ENCODE results near the gene AKR1C2.
"Not testable (repeated sequence)": the region's sequence is repeated elsewhere in the genome, so short reads cannot be mapped to it uniquely, and the experiment has no call there.

Gene AKR1C2

GRCh38 chr10:4941540-4942330 is 61.9 kb downstream of the AKR1C2 start:
- no peak for DNase-seq (ENCODE audit: low read depth, low spot score)

DNA sequence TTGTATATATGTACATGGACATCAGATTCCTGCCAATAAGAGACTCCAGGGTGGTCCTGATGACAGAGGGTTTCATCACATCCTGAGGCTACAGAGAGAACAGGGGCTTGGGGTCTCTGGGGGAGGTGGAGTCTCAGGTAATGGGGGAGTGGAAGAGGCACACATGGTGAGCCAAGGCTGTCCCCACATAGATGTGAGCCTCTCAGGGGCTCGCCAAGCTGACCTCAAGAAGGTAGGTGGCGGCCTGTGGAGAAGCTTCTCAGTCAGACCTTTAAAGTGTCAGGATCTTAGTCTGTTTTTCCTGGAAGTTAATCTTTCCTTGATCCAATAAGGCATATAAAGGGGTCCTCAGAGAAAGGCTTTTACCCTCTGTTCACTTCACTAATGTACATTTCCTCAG is 62.7 kb downstream of the AKR1C2 start:
- not testable (repeated sequence) for DNase-seq (ENCODE audit: low read depth, low spot score); H3K4me3 ChIP-seq (ENCODE audit: low read length)

More at GRCh38 chr10:4941540-4942330, 61.9 kb downstream of the AKR1C2 start:
- no peak overlapping the region for H3K4me3 ChIP-seq (ENCODE audit: low read length)

DNA sequence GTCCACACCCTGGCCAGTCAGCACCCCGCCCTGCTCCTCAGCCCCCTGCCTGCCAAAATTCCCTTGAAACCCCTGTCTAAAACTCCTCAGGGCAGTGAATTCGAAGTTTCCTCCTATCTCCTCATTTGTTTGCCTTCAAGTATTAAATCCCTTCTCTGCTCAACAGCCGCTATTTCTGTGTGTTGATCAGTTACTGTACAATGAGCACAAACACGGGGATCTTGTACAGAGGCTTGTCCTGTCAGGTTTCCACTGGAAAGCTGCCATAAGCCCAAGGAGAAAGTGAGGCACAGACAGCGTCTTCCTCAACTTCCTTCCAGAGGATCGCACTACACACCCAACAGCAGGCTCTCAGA is 63.6 kb downstream of the AKR1C2 start:
- not testable (repeated sequence) for H3K4me3 ChIP-seq (ENCODE audit: low read length); DNase-seq (ENCODE audit: low read depth, low spot score)

DNA sequence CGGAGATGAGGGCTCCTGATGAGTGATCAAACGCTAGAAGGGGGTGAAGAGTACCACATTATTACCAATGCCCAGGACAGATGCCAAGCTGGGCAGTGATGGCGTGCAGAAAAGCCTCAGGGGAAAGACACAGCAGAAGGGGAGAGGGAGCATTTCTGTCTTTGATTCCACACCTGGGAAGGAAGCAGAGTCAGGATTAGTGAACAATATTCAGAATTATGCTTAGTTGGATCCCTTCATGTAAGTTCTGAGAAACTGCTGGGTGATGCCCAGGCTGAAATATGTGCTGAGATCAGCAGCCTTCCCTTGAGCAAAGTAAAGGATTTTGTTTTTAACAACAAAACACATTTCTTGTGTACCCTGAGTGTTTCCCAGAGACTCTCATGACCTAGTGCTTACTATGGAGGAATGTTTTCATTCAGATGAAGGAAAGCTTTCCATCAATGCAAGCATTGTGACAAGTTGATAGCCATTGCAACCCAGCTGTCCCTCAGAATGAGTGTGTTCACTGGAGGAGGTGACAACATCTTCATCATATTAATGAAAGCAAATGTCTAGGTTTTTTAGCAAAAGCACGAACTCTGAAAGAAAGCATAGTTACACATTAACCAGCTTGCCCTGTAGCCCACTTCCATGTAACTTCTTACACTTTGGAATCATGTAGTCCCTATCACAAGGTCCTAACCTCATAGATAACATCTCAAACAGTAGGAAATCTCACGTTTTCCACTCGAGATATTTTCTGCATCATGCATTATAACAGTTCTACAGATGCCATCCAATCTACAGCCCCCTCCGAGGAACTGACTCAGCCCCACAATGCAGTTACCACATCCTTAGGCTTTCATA is 64.2 kb downstream of the AKR1C2 start:
- no peak overlapping the region for H3K4me3 ChIP-seq (ENCODE audit: low read length)
- DNase-seq (ENCODE audit: low read depth, low spot score), result no peak
